GM12878 (cell line): ENCODE data around the gene CFHR4. TPM values are rescaled to one million over a fixed set of nuclear protein-coding genes. Genes with fewer than 3 reads are reported as not detected.
"Not testable (repeated sequence)": the region's sequence is repeated elsewhere in the genome, so short reads cannot be mapped to it uniquely, and the experiment has no call there.

ENCODE experiments used
- ATAC-seq: fragments of 200-7000 bp; cut with Tn5 transposase; 3 replicates; pipeline ENCODE4 v1.9.1; 2020; ENCODE audit warnings: mild to moderate bottlenecking, moderate library complexity
- BruUV-seq: library from RNA; stranded (reverse); fragments of 400-500 nt; replicated peaks from 2 replicates; lab custom pipeline; 2021; lab: Mats Ljungman, UMichigan
- CTCF ChIA-PET: fragments of 300-600 bp; sonication (Branson Sonifier 250); formaldehyde crosslinking; extraction: SDS; loops from one replicate; lab custom pipeline; 2021; ENCODE audit warnings: inconsistent platforms; lab: Yijun Ruan, JAX
- POLR2A ChIA-PET: fragments of 350-600 bp; formaldehyde crosslinking; extraction: SDS; loops from one replicate; lab custom pipeline; 2021; ENCODE audit warnings: inconsistent platforms; lab: Charles Lee
- RAD21 ChIA-PET: fragments of 300-600 bp; sonication (Branson Sonifier 250); formaldehyde crosslinking; loops from one replicate; lab custom pipeline; 2023; ENCODE audit warnings: antibody characterized with exemption; ENCODE audit not compliant: unreplicated experiment; lab: Charles Lee
- SMC1A ChIA-PET: fragments of 300-600 bp; sonication (Branson Sonifier 250); formaldehyde crosslinking; loops from one replicate; lab custom pipeline; 2023; ENCODE audit not compliant: unreplicated experiment, uncharacterized antibody; lab: Charles Lee
- DNase-seq: peaks from one replicate; pipeline ENCODE4 v3.0.0-alpha.2; 2011; ENCODE audit warnings: low read depth, low spot score
- FAIRE-seq: peaks from 3 replicates; lab custom pipeline; 2011; peaks lifted over from hg19 to GRCh38; lab: Jason Lieb, UNC
- H2AFZ ChIP-seq: 2 replicates; pipeline ENCODE4 v1.6.0; 2011; ENCODE audit warnings: low read depth, low read length, control low read depth; ENCODE audit not compliant: control insufficient read depth
- H3K27ac ChIP-seq: 2 replicates; pipeline ENCODE4 v1.5.1; 2011; ENCODE audit warnings: control low read depth; ENCODE audit not compliant: control insufficient read depth, insufficient read depth
- H3K27me3 ChIP-seq, 2 experiments: replicated peaks in 1 of 2; 2 replicates each; pipeline versions ENCODE4 v1.6.0 to v1.6.1; 2011; ENCODE audit warnings: low read length in 1 of 2; ENCODE audit not compliant: control insufficient read depth in 2 of 2, insufficient read depth in 2 of 2
- H3K36me3 ChIP-seq, 2 experiments: 2 replicates each; pipeline ENCODE4 v1.5.1; 2011; ENCODE audit warnings: low read length in 1 of 2; ENCODE audit not compliant: control insufficient read depth in 2 of 2, insufficient read depth in 2 of 2
- H3K4me1 ChIP-seq: 2 replicates; pipeline ENCODE4 v1.6.1; 2011; ENCODE audit warnings: mild to moderate bottlenecking, low read length, moderate library complexity, mixed read lengths; ENCODE audit not compliant: control insufficient read depth, insufficient read depth
- H3K4me2 ChIP-seq: 2 replicates; pipeline ENCODE4 v1.6.0; 2011; ENCODE audit warnings: control low read depth; ENCODE audit not compliant: control insufficient read depth, insufficient read depth
- H3K4me3 ChIP-seq: fragments of 200-600 bp; sonication (generic); 2 replicates; pipeline ENCODE4 v1.5.1; 2016
- H3K79me2 ChIP-seq: 2 replicates; pipeline ENCODE4 v1.6.0; 2011; ENCODE audit warnings: low read length; ENCODE audit not compliant: control insufficient read depth, insufficient read depth
- H3K9ac ChIP-seq: 2 replicates; pipeline ENCODE4 v1.8.0; 2011; ENCODE audit warnings: low read length, control low read depth, mixed read lengths; ENCODE audit not compliant: control insufficient read depth, insufficient read depth
- H3K9me3 ChIP-seq: replicated peaks from 3 replicates; pipeline ENCODE4 v1.5.1; 2011; ENCODE audit warnings: mild to moderate bottlenecking, low read length; ENCODE audit not compliant: control insufficient read depth, insufficient read depth
- H4K20me1 ChIP-seq: 2 replicates; pipeline ENCODE4 v1.6.0; 2011; ENCODE audit not compliant: control insufficient read depth, insufficient read depth
- POU2F2 ChIP-seq: IDR thresholded peaks from 3 replicates; pipeline ENCODE4 v1.6.1; 2011; ENCODE audit warnings: low read depth, mild to moderate bottlenecking, low read length, borderline replicate concordance
- WGBS: methylation state at CpG from one replicate; pipeline ENCODE4 v1.1.6; 2016; ENCODE audit warnings: low lambda C conversion rate; ENCODE audit not compliant: insufficient replicate concordance, insufficient coverage; ENCODE audit errors: missing lambda C conversion rate; 5-methylcytosine and 5-hydroxymethylcytosine counted together
- in situ Hi-C: fragments of 300-500 bp; cut with MboI; formaldehyde crosslinking; loops from 9 replicates; pipeline ENCODE4 v1.14.3; 2018; ENCODE audit warnings: mixed read lengths
- intact Hi-C: fragments of 100-400 bp; cut with micrococcal nuclease; formaldehyde crosslinking; loops from one replicate; pipeline ENCODE4 v1.14.2; 2022; ENCODE audit not compliant: unreplicated experiment
- polyA plus RNA-seq, 11 experiments: library from polyadenylated mRNA; depleted of rRNA in 4 of 11; unstranded in 6 of 11; stranded (reverse) in 5 of 11; fragments of >200 nt; fragmentation: Nextera tagmentation in 4 of 11; fragmentation: Illumina TruSeq in 1 of 11; extraction: Ambion mirVana in 4 of 11; extraction: Trizol in 1 of 11; gene quantifications; 1 replicate in 1 of 11; 2 replicates in 10 of 11; pipeline versions ENCODE4 v1.2.1 to v1.2.3, GENCODE V29; 2011 to 2016; ENCODE audit warnings: inconsistent platforms in 2 of 11, missing spikeins in 2 of 11, low read depth in 1 of 11
- total RNA-seq, 4 experiments: library from RNA; depleted of rRNA in 3 of 4; stranded (reverse); fragments of >200 nt in 3 of 4; fragmentation: Illumina TruSeq in 1 of 4; extraction: Trizol in 1 of 4; gene quantifications; 2 replicates each; pipeline versions ENCODE4 v1.2.1 to v1.2.3, GENCODE V29; 2013 to 2021
- TF ChIP-seq, protein P1 (sequence below): IDR thresholded peaks from 2 replicates; pipeline ENCODE4 v1.6.1; 2011; ENCODE audit warnings: mild to moderate bottlenecking, low read depth, low read length, moderate library complexity; ENCODE audit not compliant: insufficient replicate concordance

Gene CFHR4
- total and polyA plus RNA-seq, 10 of the 15 experiments (the other 5 are each of a cell fraction or from before 2014, with no cell fraction given) = not detected

DNA sequence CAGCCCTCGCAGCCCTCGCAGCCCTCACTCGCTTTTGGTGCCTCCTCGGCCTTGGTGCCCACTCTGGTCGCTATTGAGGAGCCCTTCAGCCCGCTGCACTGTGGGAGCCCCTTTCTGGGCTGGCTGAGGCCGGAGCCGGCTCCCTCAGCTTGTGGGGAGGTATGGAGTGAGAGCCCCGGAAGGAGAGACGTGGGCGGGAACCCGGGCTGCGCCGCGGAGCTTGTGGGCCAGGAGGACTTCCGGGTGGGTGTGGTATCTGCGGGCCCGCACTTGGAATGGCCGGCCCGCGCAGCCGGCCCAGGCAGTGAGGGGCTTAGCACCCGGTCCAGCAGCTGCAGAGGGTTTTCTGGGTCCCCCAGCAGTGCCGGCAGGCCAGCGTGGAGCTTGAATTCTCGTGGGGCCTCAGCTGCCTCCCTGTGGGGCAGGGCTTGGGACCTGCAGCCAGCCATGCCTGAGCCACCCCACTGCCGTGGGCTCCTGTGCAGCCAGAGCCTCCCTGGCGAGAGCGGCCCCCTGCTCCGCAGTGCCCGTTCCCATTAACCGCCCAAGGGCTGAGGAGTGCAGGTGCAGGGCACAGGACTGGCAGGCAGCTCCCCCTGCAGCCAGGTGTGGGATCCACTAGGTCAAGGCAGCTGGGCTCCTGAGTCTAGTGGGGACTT is 45.8 kb downstream of the CFHR4 start (continued):
- TF ChIP-seq, protein P1, sequence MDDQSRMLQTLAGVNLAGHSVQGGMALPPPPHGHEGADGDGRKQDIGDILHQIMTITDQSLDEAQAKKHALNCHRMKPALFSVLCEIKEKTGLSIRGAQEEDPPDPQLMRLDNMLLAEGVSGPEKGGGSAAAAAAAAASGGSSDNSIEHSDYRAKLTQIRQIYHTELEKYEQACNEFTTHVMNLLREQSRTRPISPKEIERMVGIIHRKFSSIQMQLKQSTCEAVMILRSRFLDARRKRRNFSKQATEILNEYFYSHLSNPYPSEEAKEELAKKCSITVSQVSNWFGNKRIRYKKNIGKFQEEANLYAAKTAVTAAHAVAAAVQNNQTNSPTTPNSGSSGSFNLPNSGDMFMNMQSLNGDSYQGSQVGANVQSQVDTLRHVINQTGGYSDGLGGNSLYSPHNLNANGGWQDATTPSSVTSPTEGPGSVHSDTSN = no peak
- no peak for TF ChIP-seq POU2F2
- TF ChIP-seq, all 136 proteins: peak for 0

DNA sequence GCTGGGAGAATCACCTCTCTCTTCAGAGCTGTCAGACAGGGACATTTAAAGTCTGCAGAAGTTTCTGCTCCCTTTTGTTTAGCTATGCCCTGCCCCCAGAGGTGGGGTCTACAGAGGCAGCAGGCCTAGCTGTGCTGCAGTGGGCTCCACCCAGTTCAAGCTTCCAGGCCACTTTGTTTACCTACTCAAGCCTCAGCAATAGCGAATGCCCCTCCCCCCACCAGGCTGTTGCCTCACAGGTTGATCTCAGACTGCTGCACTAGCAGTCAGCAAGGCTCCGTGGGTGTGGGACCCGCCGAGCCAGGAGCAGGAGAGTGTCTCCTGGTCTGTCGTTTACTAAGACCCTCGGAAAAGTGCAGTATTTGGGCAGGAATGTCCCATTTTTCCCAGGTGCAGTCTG is 53.6 kb downstream of the CFHR4 start:
- RAD21 ChIA-PET, SMC1A ChIA-PET: not testable (repeated sequence)

DNA sequence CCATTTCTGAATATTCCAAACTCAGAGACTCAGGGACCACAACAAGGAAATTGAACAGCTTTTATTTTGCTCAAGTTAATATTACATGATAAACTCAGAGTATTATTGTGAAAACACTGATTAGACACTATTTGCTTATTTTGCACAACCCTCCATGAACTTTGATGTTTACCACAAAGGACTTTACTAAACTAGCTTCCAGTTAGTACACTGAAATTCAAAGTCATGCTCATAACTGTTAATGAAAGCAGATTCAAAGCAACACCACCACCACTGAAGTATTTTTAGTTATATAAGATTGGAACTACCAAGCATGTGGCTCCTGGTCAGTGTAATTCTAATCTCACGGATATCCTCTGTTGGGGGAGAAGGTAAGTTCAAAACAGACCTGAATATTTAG is 55.7 kb downstream of the CFHR4 start, which contains the start of gene CFHR2:
CFHR2 (plus strand) TSS at position 171 of the 400 bp plus-strand sequence; CDS start at position 314, 143 bp downstream.
- H4K20me1 ChIP-seq, H3K9ac ChIP-seq, H3K9me3 ChIP-seq, H3K79me2 ChIP-seq, H3K4me1 ChIP-seq, H2AFZ ChIP-seq, in situ Hi-C loops, H3K27ac ChIP-seq, RAD21 ChIA-PET, H3K4me2 ChIP-seq, H3K36me3 ChIP-seq, ATAC-seq, H3K27me3 ChIP-seq, SMC1A ChIA-PET, FAIRE-seq, H3K4me3 ChIP-seq, POLR2A ChIA-PET, BruUV-seq, DNase-seq, CTCF ChIA-PET: not testable (repeated sequence)
- intact Hi-C loops = loop anchor here (5.0 kb wide), 1 partner anchor 126 kb away; the partner anchor contains the start of gene CFHR1
- no CpG with 5 or more reads among the region's 1 CpG for WGBS

More for the DNA sequence above, 53.6 kb downstream of the CFHR4 start:
- POLR2A ChIA-PET, ATAC-seq, H3K27me3 ChIP-seq, BruUV-seq, H3K4me2 ChIP-seq, CTCF ChIA-PET, H2AFZ ChIP-seq, H3K9me3 ChIP-seq, H3K9ac ChIP-seq, H3K79me2 ChIP-seq, in situ Hi-C loops, H3K4me3 ChIP-seq, H3K4me1 ChIP-seq, H3K27ac ChIP-seq, FAIRE-seq, H3K36me3 ChIP-seq, DNase-seq, H4K20me1 ChIP-seq: not testable (repeated sequence)
- intact Hi-C loops = loop anchor here (5.0 kb wide), 1 partner anchor 124 kb away; the partner anchor contains the start of gene CFHR1
- 7% methylated on average over 6 of the region's 6 CpGs for WGBS
